Endothelial cell (in vitro differentiated cells): Measurements from ENCODE around the gene FZD10. TPM values are rescaled to one million over a fixed set of nuclear protein-coding genes. Genes with fewer than 3 reads are reported as not detected.

ENCODE experiments used
- DNase-seq: peaks from one replicate; pipeline ENCODE4 v3.0.0; 2021; ENCODE audit warnings: low spot score
- H3K27ac Mint-ChIP-seq: one replicate; pipeline ENCODE4 v1.8.0; 2021; ENCODE audit warnings: mixed read lengths, inconsistent platforms; ENCODE audit not compliant: unreplicated experiment
- H3K27me3 Mint-ChIP-seq: one replicate; pipeline ENCODE4 v1.8.0; 2021; ENCODE audit warnings: mild to moderate bottlenecking, moderate library complexity, mixed read lengths, inconsistent platforms; ENCODE audit not compliant: unreplicated experiment
- H3K36me3 Mint-ChIP-seq: one replicate; pipeline ENCODE4 v1.8.0; 2021; ENCODE audit warnings: mild to moderate bottlenecking, low read depth, mixed read lengths, inconsistent platforms; ENCODE audit not compliant: unreplicated experiment
- H3K4me1 Mint-ChIP-seq: one replicate; pipeline ENCODE4 v1.8.0; 2021; ENCODE audit warnings: mild to moderate bottlenecking, mixed read lengths, inconsistent platforms; ENCODE audit not compliant: unreplicated experiment
- H3K4me3 Mint-ChIP-seq: one replicate; pipeline ENCODE4 v1.8.0; 2021; ENCODE audit warnings: mild to moderate bottlenecking, mixed read lengths, inconsistent platforms; ENCODE audit not compliant: unreplicated experiment
- H3K9me3 Mint-ChIP-seq: one replicate; pipeline ENCODE4 v1.8.0; 2021; ENCODE audit warnings: mixed read lengths, inconsistent platforms; ENCODE audit not compliant: unreplicated experiment
- total RNA-seq: library from RNA; stranded (reverse); fragmentation: NEBNext Ultra II Directional; extraction: Animal tissue kit (Norgen Biotek cat#: 25700); gene quantifications from one replicate; pipeline ENCODE4 v1.2.1, GENCODE V29; 2021; ENCODE audit not compliant: unreplicated experiment
- TF ChIP-seq, protein P1 (sequence below): fragments of 200-600 bp; sonication (generic); IDR thresholded peaks from one replicate; pipeline ENCODE4 v1.5.0; 2021; ENCODE audit warnings: antibody characterized with exemption; ENCODE audit not compliant: unreplicated experiment

The FZD10 gene
- total RNA-seq, 1 donor from 2014 or later: not detected

DNA sequence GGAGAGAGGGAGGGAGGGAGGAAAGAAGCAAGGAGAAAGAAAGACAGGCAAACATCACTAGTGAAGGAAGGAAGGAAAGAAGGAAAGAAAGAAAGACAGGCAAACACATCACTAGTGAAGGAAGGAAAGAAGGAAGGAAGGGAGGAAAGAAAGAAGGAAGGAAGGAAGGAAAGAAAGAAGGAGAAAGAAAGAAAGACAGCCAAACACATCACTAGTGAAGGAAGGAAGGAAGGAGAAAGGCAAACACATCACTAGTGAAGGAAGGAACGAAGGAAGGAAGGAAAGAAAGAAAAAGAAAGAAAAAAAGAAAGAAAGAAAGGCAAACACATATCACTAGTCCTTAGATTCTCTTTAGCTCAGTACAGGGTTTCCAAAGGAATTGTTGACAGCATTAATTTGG, 5.3 kb downstream of the FZD10 start:
- peaks cover 58% of the 10 kb centered on the region for H3K9me3 Mint-ChIP-seq
- H3K4me3 Mint-ChIP-seq: no peak overlapping the region
- H3K4me1 Mint-ChIP-seq: no peaks in the 10 kb centered on the region
- peaks cover 11% of the 10 kb centered on the region for H3K36me3 Mint-ChIP-seq
- peaks cover 18% of the 10 kb centered on the region for H3K27me3 Mint-ChIP-seq
- H3K27ac Mint-ChIP-seq: no peak overlapping the region
- no peak for DNase-seq
- TF ChIP-seq, protein P1, sequence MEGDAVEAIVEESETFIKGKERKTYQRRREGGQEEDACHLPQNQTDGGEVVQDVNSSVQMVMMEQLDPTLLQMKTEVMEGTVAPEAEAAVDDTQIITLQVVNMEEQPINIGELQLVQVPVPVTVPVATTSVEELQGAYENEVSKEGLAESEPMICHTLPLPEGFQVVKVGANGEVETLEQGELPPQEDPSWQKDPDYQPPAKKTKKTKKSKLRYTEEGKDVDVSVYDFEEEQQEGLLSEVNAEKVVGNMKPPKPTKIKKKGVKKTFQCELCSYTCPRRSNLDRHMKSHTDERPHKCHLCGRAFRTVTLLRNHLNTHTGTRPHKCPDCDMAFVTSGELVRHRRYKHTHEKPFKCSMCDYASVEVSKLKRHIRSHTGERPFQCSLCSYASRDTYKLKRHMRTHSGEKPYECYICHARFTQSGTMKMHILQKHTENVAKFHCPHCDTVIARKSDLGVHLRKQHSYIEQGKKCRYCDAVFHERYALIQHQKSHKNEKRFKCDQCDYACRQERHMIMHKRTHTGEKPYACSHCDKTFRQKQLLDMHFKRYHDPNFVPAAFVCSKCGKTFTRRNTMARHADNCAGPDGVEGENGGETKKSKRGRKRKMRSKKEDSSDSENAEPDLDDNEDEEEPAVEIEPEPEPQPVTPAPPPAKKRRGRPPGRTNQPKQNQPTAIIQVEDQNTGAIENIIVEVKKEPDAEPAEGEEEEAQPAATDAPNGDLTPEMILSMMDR: no peak

DNA sequence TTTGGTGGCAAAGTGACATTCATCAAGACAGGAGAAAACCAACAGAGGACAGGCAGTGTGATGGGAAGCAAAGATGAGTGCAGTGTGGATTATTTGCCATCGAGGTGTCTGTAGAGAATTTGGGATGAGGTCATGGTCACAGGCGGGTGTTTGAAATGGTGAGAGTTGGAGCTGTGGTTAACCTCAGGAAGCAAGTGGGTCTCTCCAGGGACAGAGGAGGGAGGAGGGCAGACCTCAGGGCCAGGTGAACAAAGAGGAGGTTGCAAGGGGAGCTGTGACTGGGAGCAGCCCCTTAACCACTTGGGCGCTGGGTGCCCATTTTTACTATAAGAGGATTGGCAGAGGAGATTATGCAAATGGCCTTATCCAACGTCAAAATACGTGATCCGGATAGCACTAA, 7.0 kb downstream of the FZD10 start:
- Mint-ChIP-seq H3K9me3 (peaks cover 60% of the 10 kb centered on the region), H3K36me3 (peaks cover 11% of the 10 kb centered on the region), H3K27me3 (peaks cover 9% of the 10 kb centered on the region), H3K4me1 (no peaks in the 10 kb centered on the region), H3K4me3 (no peak overlapping the region), H3K27ac (no peak overlapping the region)
- TF ChIP-seq, protein P1: no peak
- DNase-seq: no peak

DNA sequence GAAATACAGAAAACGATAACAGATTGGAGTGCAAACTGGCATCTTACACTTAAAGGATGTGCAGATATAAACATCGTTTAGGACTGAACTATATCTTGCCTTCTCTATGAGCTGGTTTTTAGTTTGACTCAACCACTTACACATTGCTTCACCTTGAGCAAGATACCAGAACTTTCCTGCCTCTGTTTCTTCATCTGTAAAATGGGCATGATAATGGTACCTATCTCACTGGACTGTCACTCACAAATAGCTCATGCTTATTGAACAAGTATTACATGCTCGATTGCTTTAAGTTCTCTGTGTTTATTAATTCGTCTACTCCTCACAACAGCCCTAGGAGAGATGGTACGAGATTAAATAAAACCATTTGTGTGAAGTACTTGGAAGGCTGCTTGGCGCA, 7.7 kb downstream of the FZD10 start:
- Mint-ChIP-seq H3K27ac (no peak overlapping the region), H3K36me3 (peaks cover 11% of the 10 kb centered on the region), H3K4me1 (no peaks in the 10 kb centered on the region), H3K27me3 (peaks cover 9% of the 10 kb centered on the region), H3K4me3 (no peak overlapping the region), H3K9me3 (peaks cover 57% of the 10 kb centered on the region)
- TF ChIP-seq, protein P1: no peak
- DNase-seq: no peak

DNA sequence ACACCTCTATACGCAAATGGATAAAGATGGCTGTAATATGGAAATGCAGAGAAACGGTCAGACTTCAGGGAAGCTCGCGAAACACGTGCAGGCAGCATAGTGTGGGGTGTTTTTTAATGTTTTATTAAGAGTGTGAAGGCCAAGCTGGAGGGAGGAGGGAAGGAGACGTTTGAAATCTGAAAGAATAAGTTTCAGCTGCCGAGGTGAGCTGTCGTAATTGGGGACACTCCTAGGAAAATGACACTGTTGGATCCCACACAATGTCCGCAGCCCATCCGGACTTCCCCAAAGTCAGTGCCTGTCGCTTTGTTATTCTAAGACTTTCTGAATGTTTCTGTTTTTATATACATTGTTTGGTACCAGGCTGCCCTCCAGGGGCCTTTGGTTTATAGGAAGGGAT, 8.3 kb downstream of the FZD10 start:
- TF ChIP-seq, protein P1: no peak
- H3K9me3 Mint-ChIP-seq: peaks cover 52% of the 10 kb centered on the region
- no peaks in the 10 kb centered on the region for H3K4me1 Mint-ChIP-seq
- no peak for DNase-seq
- peaks cover 9% of the 10 kb centered on the region for H3K27me3 Mint-ChIP-seq
- peaks cover 11% of the 10 kb centered on the region for H3K36me3 Mint-ChIP-seq
- no peak overlapping the region for H3K27ac Mint-ChIP-seq
- peak overlapping the region; percentile 12 for H3K4me3 Mint-ChIP-seq

DNA sequence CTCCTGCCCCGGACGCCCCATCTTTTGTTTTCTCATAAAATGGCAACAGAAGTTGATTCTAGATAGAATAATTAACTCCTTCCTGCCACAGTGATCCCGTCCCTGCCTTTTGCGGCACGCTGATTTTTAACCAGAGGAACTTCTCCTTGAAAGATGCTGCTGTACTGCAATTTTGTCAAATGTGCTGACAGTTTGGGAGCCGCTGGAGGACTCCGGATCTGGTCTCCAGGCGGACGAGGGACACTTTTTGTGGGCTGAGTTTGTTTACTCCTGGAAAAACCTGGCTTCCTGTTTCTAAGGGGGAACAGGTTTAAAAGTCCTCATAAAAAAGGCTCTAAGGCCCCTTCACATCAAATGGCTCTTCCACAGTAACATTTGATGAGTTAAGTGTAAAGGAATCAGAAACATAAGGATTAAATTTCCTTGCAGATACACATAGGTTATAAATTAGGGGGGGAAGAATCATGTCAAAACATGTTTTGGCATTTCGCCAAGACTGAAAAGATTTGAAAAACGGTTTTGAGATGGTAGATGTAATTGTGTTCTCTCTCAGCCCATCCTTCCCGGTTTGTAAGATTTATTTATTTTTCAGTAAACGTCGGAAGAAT, 15.5 kb downstream of the FZD10 start:
- peaks cover 50% of the 10 kb centered on the region for H3K9me3 Mint-ChIP-seq
- no peak for DNase-seq
- H3K27me3 Mint-ChIP-seq: peaks cover 2% of the 10 kb centered on the region
- TF ChIP-seq, protein P1: no peak
- H3K4me3 Mint-ChIP-seq: no peak overlapping the region
- no peak overlapping the region for H3K27ac Mint-ChIP-seq
- H3K4me1 Mint-ChIP-seq: no peaks in the 10 kb centered on the region
- peaks cover 8% of the 10 kb centered on the region for H3K36me3 Mint-ChIP-seq
